Upper lobe of left lung (tissue), 4 donors: Measurements from ENCODE around the gene GMFB.

ENCODE experiments used
- CTCF ChIP-seq, 6 experiments: fragments of 450-650 bp in 4 of 6; fragments of 200-600 bp in 2 of 6; sonication (generic) in 2 of 6; IDR thresholded peaks; one replicate each; pipeline ENCODE4 v1.5.1; 2016 to 2019; ENCODE audit warnings: antibody characterized with exemption in 6 of 6
- POLR2A ChIP-seq, 4 donors: fragments of 450-650 bp; IDR thresholded peaks; one replicate each; pipeline ENCODE4 v1.5.1; 2016 to 2017; ENCODE audit warnings: antibody characterized with exemption in 4 of 4, mild to moderate bottlenecking in 2 of 4

- TF ChIP-seq POLR2A (IDR thresholded peaks at IDR 0.05): no peak
- TF ChIP-seq CTCF (IDR thresholded peaks at IDR 0.05): no peak
These were observed 13.4 kb downstream of the GMFB start for GRCh38 chr14:54475187-54475899.
